OCI-LY3 (cell line): ENCODE data around the gene YIPF6.

ENCODE experiments used
- H2AFZ ChIP-seq: fragments of 200-600, 300-600 bp; shearing (Covaris generic); 2 replicates; pipeline ENCODE4 v1.6.0; 2014; ENCODE audit warnings: antibody characterized with exemption, low read depth, low read length
- H3K27ac ChIP-seq: fragments of 200-600, 300-600 bp; sonication (generic); 2 replicates; pipeline ENCODE4 v1.5.1; 2014; ENCODE audit warnings: mild to moderate bottlenecking, low read length, moderate library complexity, mixed read lengths
- H3K27me3 ChIP-seq: fragments of 200-600, 300-600 bp; sonication (generic); 2 replicates; pipeline ENCODE4 v1.6.1; 2014; ENCODE audit warnings: low read depth, low read length, mixed read lengths
- H3K36me3 ChIP-seq: fragments of 200-600, 300-600 bp; sonication (generic); replicated peaks from 2 replicates; pipeline ENCODE3; 2014; ENCODE audit warnings: low read depth, low read length, mixed read lengths
- H3K4me1 ChIP-seq: fragments of 300-600, 200-600 bp; sonication (generic); 2 replicates; pipeline ENCODE4 v1.6.1; 2014; ENCODE audit warnings: low read length, mixed read lengths
- H3K4me2 ChIP-seq: fragments of 200-600, 300-600 bp; sonication (generic); 2 replicates; pipeline ENCODE4 v1.6.1; 2014; ENCODE audit warnings: low read length, mixed read lengths
- H3K4me3 ChIP-seq: fragments of 300-600, 200-600 bp; sonication (generic); 2 replicates; pipeline ENCODE4 v1.5.1; 2014; ENCODE audit warnings: antibody characterized with exemption, mild to moderate bottlenecking, low read length, moderate library complexity
- H3K79me2 ChIP-seq: fragments of 300-600, 200-600 bp; shearing (Covaris generic); 2 replicates; pipeline ENCODE4 v1.6.1; 2014; ENCODE audit warnings: mild to moderate bottlenecking, low read length, mixed read lengths
- H3K9ac ChIP-seq: fragments of 300-600, 200-600 bp; shearing (Covaris generic); 2 replicates; pipeline ENCODE4 v1.6.0; 2014; ENCODE audit warnings: mild to moderate bottlenecking, low read length, moderate library complexity
- H3K9me3 ChIP-seq: fragments of 200-600, 300-600 bp; shearing (Covaris generic); 2 replicates; pipeline ENCODE4 v1.6.1; 2014; ENCODE audit warnings: low read length, mixed read lengths; ENCODE audit not compliant: insufficient read depth
- H4K20me1 ChIP-seq: fragments of 200-600, 300-600 bp; sonication (generic); 2 replicates; pipeline ENCODE4 v1.6.1; 2016; ENCODE audit warnings: low read length, mixed read lengths; ENCODE audit not compliant: insufficient read depth
- EZH2phosphoT487 ChIP-seq: fragments of 200-600 bp; shearing (Covaris generic); IDR thresholded peaks from 2 replicates; pipeline ENCODE4 v1.6.1; 2018; ENCODE audit warnings: antibody characterized with exemption, mixed run types, low read depth
- TF ChIP-seq, protein P1 (sequence below): fragments of 200-600, 300-600 bp; sonication (generic); IDR thresholded peaks from 2 replicates; pipeline ENCODE4 v1.5.1; 2014; ENCODE audit warnings: antibody characterized with exemption, low read length, low read depth

YIPF6 gene

DNA sequence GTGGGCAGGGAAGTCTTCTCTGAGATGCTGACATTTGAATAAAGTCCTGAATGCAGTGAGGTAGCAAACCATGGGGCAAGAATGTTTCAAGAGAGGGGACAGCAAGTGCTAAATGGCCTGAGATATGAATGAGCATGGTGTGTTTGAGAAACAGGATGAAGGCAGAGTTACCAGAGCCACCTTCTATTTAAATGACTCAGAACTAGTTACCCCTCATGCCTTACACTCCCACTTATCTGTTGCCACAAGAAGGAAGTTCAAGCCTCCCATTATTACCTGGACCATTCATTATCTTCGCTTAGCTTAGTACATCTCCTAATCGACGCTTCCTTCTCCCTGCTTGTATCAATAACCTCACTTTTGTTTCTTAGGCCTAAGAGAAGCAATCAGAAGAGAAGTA is 81.0 kb downstream of the YIPF6 start:
- H3K79me2 ChIP-seq: no peaks in the 10 kb centered on the region
- no peaks in the 10 kb centered on the region for H3K36me3 ChIP-seq
- no peaks in the 10 kb centered on the region for H3K9me3 ChIP-seq
- H3K27ac ChIP-seq: no peak overlapping the region
- no peak overlapping the region for H3K9ac ChIP-seq
- no peak for TF ChIP-seq EZH2phosphoT487
- TF ChIP-seq, protein P1, sequence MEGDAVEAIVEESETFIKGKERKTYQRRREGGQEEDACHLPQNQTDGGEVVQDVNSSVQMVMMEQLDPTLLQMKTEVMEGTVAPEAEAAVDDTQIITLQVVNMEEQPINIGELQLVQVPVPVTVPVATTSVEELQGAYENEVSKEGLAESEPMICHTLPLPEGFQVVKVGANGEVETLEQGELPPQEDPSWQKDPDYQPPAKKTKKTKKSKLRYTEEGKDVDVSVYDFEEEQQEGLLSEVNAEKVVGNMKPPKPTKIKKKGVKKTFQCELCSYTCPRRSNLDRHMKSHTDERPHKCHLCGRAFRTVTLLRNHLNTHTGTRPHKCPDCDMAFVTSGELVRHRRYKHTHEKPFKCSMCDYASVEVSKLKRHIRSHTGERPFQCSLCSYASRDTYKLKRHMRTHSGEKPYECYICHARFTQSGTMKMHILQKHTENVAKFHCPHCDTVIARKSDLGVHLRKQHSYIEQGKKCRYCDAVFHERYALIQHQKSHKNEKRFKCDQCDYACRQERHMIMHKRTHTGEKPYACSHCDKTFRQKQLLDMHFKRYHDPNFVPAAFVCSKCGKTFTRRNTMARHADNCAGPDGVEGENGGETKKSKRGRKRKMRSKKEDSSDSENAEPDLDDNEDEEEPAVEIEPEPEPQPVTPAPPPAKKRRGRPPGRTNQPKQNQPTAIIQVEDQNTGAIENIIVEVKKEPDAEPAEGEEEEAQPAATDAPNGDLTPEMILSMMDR: no peak
- no peaks in the 10 kb centered on the region for H4K20me1 ChIP-seq
- no peaks in the 10 kb centered on the region for H3K27me3 ChIP-seq
- no peak overlapping the region for H2AFZ ChIP-seq
- H3K4me2 ChIP-seq: no peak overlapping the region
- H3K4me1 ChIP-seq: no peaks in the 10 kb centered on the region; the same call in 1 of the 2 replicates
- H3K4me3 ChIP-seq: no peak overlapping the region

DNA sequence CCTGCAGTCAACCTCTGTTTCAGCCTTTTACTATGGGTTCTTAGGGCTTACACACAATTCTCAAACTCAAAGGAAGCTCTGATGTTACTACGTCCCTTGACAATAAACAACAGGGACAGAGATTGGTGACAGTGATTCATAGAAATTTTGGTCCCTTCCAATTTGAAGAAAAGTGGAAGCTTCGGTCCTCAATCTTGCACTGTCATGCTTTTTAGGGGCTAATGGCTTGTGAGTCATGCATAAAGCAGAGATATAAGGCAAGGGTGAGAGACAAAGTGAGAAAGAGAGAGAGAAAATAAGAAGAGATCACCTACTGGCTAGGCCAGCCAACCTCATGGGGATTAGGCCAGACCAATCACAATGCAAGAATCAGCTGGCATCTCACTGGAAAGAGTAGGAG is 85.4 kb downstream of the YIPF6 start:
- H3K27me3 ChIP-seq: no peaks in the 10 kb centered on the region
- no peaks in the 10 kb centered on the region for H3K79me2 ChIP-seq
- no peaks in the 10 kb centered on the region for H4K20me1 ChIP-seq
- H2AFZ ChIP-seq: no peak overlapping the region
- no peak overlapping the region for H3K4me2 ChIP-seq
- H3K9me3 ChIP-seq: no peaks in the 10 kb centered on the region
- H3K4me1 ChIP-seq: no peaks in the 10 kb centered on the region
- no peak for TF ChIP-seq EZH2phosphoT487
- TF ChIP-seq, protein P1: no peak
- H3K4me3 ChIP-seq: no peak overlapping the region
- H3K36me3 ChIP-seq: no peaks in the 10 kb centered on the region
- H3K9ac ChIP-seq: no peak overlapping the region
- no peak overlapping the region for H3K27ac ChIP-seq
